ENCODE results near the gene LRRC41.
"Not testable (repeated sequence)": the region's sequence is repeated elsewhere in the genome, so short reads cannot be mapped to it uniquely, and the experiment has no call there.

The LRRC41 gene

DNA sequence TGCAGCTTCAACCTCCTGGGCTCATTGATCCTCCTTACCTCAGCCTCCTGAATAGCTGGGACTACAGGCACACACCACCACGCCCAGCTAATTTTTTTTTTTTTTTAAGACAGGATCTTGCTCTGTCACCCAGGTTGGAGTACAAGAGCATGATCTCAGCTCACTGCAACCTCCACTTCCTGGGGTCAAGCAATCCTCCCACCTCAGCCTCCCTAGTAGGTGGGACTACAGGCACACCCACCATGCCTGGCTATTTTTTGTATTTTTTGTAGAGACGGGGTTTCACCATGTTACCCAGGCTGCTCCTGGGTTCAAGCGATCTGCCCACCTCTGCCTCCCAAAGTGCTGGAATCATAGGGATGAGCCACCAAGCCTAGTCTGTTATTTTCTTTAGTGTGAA lies 59.6 kb downstream of the LRRC41 start:
- not testable (repeated sequence) for DNase-seq

DNA sequence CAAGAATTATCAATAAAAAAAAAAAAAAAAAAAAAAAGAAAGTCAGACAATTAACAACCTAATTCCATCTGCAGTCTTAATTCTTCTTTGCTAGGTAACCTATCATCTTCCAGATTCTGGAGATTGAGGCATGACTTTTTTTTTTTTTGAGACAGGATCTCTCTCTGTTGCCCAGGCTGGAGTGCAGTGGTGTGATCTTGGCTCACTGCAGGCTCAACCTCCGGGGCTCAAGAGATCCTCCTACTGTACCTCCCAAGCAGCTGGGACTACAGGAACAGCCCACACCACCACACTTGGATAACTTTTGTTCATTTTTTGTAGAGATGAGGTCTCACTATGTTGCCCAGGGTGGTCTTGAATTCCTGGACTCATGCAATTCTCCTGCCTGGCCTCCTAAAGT lies 60.5 kb downstream of the LRRC41 start:
- DNase-seq: no peak

DNA sequence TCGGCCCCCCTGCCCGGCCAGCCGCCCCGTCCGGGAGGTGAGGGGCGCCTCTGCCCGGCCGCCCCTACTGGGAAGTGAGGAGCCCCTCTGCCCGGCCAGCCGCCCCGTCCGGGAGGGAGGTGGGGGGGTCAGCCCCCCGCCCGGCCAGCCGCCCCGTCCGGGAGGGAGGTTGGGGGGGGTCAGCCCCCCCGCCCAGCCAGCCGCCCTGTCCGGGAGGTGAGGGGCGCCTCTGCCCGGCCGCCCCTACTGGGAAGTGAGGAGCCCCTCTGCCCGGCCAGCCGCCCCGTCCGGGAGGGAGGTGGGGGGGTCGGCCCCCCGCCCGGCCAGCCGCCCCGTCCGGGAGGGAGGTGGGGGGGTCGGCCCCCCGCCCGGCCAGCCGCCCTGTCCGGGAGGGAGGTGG lies 61.7 kb downstream of the LRRC41 start:
- DNase-seq: not testable (repeated sequence)

- DNase-seq: not testable (repeated sequence)
Measured at GRCh38 chr1:46238865-46239264, 64.6 kb downstream of the LRRC41 start.

GRCh38 chr1:46236882-46237281 lies 66.5 kb downstream of the LRRC41 start:
- DNase-seq: no peak

DNA sequence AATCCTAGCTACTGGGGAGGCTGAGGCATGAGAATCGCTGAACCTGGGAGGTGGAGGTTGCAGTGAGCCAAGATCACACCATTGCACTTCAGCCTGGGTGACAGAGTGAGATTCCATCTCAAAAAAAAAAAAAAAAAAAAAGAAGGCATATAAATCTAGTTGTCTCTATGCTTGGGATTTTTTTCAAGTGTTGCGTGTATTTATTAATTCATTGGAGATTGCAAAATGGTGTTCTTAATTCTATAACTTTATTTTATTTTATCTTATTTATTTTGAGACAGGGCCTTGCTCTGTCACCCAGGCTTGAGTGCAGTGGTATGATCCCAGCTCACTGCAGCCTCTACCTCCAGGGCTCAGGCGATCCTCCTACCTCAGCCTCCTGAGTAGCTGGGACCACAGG lies 72.2 kb downstream of the LRRC41 start:
- not testable (repeated sequence) for DNase-seq
